ENCODE results near the gene IKZF3.
"Not testable (repeated sequence)": the region's sequence is repeated elsewhere in the genome, so short reads cannot be mapped to it uniquely, and the experiment has no call there.

IKZF3 gene

GRCh38 chr17:39852239-39852638, 11.9 kb downstream of the IKZF3 start:
- TF ChIP-seq CTCF (conservative IDR thresholded peaks at IDR 0.05): no peak
- no peak overlapping the region for H3K27ac ChIP-seq

GRCh38 chr17:39850186-39850585, 13.9 kb downstream of the IKZF3 start:
- not testable (repeated sequence) for H3K27ac ChIP-seq

- H3K27ac ChIP-seq: no peak overlapping the region
- TF ChIP-seq CTCF (conservative IDR thresholded peaks at IDR 0.05): no peak
Measured at GRCh38 chr17:39848600-39848999, 15.5 kb downstream of the IKZF3 start.

- no peak overlapping the region for H3K27ac ChIP-seq
- no peak for TF ChIP-seq CTCF (conservative IDR thresholded peaks at IDR 0.05)
Measured at GRCh38 chr17:39846205-39846604, 17.9 kb downstream of the IKZF3 start.

GRCh38 chr17:39845052-39845846, 18.9 kb downstream of the IKZF3 start:
- no peak overlapping the region for H3K27ac ChIP-seq
- no peak for TF ChIP-seq CTCF (conservative IDR thresholded peaks at IDR 0.05)

GRCh38 chr17:39841134-39841683, 22.9 kb downstream of the IKZF3 start:
- no peak overlapping the region for H3K27ac ChIP-seq
- no peak for TF ChIP-seq CTCF (conservative IDR thresholded peaks at IDR 0.05)

GRCh38 chr17:39838784-39839183, 25.3 kb downstream of the IKZF3 start:
- no peak for TF ChIP-seq CTCF (conservative IDR thresholded peaks at IDR 0.05)

GRCh38 chr17:39838057-39838456, 26.1 kb downstream of the IKZF3 start:
- H3K27ac ChIP-seq: no peak overlapping the region
- no peak for TF ChIP-seq CTCF (conservative IDR thresholded peaks at IDR 0.05)

More at GRCh38 chr17:39838784-39839183, 25.3 kb downstream of the IKZF3 start:
- H3K27ac ChIP-seq: no peak overlapping the region

All from VCaP (cell line).